ENCODE results near the gene MBTPS1.
"Not testable (repeated sequence)": the region's sequence is repeated elsewhere in the genome, so short reads cannot be mapped to it uniquely, and the experiment has no call there.

MBTPS1 gene

DNA sequence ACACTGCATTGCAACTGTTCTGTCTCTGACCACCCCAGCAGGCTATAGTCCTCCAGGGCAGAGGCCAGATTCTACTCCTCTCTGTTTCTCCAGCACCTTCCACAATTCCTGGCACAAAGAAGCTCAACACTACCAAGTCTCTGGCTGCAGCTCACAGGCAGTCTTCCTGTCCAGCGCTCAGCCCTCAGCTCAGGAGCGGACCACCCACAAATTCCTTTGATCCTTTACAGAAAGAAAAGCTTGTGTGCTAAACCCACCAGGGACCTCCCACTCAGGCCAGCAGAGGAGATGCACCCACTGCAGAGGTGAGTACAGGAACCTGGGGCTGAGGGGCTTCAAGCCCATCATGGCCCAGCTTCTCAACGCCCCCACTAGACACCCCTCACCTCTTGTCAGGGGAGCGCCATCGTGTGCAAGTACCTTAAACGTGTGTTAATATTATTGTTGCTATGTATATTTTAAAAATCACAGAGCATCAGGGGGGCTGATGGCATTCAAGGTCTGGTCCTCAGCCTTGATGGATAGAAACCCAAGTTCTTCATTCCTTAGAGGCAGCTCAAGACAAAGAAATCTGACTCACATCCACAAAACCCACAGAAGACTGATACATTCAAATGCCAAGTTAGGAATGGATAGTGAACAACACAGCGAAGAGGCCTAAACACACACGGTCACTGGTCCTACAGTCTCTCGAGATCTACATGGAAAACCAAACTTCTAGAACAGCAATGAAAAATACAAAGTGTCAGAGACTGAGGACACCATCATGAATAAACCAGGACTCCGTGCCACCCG is 19.8 kb upstream of the MBTPS1 start:
- no peak for DNase-seq

GRCh38 chr16:84132527-84133285 is 16.0 kb upstream of the MBTPS1 start:
- DNase-seq: no peak

- DNase-seq: no peak
These were observed 14.4 kb upstream of the MBTPS1 start for GRCh38 chr16:84131117-84131516.

GRCh38 chr16:84124257-84125073 is 7.7 kb upstream of the MBTPS1 start:
- no peak for DNase-seq

DNA sequence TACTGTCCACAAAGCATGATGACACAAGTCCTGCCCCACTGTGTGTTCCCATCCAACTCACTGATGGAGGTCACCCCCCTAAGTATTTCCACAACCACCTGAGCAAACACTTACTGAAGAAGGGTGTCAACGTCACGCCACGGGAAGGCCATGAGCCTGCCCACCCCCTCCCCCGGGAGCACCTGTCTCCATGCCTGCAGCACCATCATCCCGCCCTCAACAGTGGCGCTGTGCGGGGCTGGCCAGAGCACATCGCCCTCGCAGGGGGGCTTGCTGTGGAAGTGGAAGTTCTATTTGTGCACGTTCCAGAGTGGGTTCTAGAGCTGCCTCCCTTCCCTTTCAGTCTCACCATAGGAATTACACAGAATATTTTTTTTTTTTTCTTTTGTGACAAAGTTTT is 4.3 kb upstream of the MBTPS1 start:
- no peak for DNase-seq

DNA sequence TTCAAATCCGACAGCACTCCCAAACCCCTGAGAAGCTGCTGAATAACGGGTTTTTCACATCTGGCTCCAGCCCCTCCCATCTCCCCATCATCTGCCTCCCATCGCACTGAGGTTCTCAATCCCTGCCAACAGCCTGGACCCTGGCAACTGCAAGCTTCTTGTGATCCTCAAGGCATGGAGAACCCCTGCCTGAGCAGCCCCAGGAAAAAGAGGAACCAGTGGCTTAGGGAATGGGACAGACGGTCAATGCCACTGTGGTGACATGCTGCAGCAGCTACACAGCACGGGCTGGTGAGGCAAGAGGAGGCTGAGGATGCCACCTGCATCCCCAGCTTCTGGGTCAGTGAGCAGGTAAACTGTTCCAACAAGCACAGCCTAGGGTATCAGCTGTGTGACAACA is 3.3 kb upstream of the MBTPS1 start:
- no peak for DNase-seq

- DNase-seq: peak; percentile 51
These were observed 2.6 kb upstream of the MBTPS1 start for GRCh38 chr16:84119368-84119767.

DNA sequence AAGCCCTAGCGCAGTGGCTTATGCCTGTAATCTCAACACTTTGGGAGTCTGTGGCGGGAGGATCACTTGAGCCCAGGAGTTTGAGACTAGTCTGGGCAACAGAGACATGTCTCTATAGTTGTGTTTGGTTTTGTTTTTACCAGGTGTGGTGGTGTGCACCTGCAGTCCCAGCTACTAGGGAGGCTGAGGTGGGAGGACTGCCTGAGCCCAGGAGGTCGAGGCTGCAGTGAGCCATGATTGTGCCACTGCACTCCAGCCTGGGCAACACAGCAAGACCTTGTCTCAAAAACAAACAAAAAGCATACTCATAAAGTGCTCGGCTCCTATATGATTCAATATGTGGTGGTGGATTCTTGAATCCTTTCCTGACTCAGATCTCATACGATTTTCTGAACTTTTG is 1.6 kb upstream of the MBTPS1 start:
- DNase-seq: not testable (repeated sequence)

- DNase-seq: peak; percentile 6
These were observed 727 bp upstream of the MBTPS1 start for GRCh38 chr16:84117494-84117843.

DNA sequence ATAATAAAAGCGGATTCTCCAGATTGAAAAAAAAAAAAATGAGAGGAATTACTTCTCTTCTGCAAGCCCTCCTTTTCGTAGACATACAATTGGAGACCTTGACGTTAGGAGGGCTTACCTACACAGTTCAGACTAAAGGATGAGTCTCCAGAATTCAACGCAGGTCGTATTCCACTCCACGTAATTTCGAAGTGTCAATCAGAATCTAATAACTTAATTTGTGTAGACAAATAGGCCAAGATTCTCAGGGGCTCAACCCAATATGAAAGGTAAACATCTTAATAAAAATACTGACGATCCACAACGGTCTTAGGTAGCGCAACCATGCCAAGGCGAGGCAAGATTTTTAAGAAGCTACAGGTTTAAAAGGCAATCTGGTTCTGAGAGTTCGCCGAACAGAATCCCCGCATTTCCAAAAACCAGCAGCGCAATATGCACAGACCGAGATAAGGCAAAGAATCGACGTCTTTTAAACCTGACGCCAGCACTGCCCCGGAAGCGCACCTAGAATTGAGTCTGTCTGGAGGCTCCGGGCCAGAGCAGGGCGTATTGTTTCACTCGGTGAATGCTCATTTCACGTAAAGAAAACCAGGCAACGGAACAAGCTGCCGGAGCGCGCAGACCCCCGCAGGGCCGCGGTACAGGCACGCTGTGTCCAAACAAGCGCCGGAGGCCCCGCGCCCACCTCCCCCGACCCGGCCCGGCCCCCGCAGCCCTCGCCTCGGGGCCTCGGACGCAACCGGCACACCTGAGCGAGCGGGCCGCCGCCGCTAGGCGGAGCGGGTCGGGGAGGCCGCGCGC is 623 bp downstream of the MBTPS1 start:
- peak; percentile 8 for DNase-seq

DNA sequence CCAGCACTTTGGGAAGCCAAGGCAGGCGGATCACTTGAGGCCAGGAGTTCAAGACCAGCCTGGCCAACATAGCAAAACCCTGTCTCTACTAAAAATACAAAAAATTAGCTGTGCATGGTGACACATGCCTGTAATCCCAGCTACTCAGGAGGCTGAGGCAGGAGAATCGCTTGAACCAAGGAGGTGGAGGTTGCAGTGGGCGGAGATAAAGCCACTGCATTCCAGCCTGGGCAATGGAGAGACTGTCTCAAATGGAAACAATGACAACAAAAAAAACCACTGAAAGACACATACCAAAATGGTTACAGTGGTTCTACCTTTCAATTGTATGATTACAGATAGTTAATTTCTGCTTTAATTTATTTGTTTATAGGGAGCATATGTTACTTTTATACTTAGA is 4.8 kb downstream of the MBTPS1 start:
- not testable (repeated sequence) for DNase-seq

GRCh38 chr16:84111525-84111924 is 5.2 kb downstream of the MBTPS1 start:
- no peak for DNase-seq

DNA sequence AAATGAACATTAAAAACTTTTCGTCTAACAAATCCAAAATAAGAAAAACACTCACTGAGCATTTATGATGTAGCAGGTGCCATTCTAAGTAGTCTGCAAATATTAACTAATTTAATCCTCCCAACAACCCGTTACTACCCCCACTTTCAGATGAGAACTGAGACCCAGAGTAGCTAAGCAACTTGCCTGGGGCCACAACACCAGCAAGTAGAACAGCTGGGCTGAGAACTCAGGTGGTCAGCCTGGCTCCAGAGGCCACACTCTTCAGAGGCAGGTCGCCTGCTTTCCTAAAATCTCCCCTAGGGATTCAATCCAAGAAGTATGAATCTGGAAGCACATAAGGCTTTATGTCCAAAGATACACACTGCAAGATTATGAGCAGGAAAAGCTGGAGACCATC is 6.2 kb downstream of the MBTPS1 start:
- no peak for DNase-seq

DNA sequence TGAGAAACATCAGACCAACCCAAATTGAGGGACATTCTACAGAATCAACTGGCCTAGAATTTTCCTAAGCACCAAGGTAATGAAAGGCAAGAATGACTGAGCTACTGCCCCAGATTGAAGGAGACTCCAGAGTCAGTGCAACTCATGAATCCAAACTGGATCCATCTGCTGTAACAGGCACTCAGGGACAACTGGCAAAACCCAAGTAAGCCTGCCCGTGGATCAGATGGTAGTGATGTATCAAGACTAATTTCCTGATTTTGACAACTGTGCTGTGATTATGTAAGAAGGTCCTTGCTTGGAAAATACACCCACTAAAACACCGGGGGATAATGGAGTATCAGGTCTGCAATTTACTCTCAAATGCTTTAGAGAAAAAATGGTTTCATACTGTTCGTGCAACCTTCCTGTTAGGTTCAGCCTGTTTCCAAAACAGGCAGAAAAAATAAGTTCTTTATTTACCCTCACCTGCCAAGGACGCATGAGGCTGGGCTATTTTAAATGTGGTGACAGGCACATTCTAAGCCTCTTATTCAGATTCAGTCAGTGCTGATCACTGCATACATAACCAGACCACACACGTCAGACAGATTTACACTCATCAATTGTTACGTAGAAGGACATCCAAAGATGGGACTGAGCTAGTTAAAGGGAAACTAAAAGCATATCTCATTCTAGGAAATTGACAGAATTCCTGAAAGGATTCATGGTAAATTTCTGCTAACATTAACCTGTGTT is 7.0 kb downstream of the MBTPS1 start:
- DNase-seq: no peak

DNA sequence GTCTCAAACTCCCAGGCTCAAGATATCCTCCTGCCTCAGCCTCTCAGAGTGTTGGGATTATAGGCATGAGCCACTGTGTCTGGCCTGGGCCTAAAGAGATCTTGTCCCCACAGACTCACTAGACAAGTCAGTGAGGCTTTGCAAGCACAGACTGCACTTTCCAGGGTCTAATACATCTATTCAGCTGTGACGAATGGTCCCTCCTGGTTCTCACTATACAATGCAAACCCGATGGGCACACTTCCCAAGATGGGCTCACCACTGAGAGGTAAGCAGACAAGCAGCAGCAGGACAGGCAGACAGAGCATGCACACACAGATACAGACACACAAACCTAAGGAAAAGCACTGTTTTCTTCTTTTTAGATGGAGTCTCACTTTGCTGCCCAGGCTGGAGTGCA is 8.8 kb downstream of the MBTPS1 start:
- no peak for DNase-seq

DNA sequence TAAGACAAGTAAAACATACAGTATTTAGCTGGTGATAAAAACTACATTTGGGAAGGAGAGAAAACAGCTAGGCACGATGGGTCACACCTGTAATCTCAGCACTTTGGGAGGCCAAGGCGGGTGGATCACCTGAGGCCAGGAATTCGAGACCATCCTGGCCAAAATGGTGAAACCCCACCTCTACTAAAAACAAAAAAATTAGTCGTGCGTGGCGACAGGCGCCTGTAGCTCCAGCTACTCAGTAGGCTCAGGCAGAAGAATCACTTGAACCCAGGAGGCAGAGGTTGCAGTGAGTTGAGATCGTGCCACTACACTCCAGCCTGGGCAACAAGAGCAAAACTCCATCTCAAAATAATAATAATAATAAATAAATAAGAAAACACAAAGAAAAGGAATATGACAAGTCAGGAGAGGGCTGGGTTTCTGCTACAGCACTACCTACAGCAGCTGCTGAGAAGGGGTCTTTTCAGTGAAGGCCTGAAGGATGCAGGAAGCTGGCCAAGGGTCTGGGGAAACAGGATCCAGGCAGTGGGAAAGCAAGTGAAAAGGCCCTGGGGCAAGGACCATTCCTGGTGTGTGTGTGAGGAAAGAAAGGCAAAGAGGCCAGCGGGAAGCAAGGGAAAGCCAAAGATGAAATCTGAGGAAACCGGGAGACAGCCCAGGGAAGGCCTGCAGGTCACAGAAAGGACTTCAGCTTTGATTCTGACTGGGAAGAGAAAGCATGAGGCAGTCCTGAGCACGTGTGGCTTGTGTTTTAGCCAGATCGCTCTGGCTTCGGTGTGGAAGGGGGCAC is 10.6 kb downstream of the MBTPS1 start:
- no peak for DNase-seq

DNA sequence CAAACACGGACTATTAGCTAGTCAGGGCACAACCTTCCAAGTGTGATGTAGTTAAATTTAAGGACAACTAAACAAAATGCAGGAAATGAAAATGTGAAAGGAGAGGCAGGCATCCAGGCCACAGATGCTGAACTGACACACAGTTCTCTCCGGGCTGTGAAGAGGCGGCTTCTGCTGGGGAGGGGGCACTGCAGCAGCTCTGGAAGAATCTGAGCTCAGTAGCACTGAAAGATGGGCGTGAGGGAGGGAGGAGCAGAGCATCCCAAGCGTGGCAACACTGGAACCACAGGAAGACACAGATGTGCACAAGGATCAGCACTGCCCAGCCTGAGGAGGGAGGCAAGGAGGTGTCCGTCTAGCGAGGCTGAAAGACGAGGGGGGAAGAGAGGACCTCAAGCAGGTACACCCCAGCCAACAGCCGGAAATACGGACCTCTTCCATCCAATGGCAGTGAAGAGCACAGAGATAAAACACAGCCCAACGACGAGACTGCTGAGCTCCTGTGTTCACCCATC is 11.4 kb downstream of the MBTPS1 start:
- DNase-seq: no peak

DNA sequence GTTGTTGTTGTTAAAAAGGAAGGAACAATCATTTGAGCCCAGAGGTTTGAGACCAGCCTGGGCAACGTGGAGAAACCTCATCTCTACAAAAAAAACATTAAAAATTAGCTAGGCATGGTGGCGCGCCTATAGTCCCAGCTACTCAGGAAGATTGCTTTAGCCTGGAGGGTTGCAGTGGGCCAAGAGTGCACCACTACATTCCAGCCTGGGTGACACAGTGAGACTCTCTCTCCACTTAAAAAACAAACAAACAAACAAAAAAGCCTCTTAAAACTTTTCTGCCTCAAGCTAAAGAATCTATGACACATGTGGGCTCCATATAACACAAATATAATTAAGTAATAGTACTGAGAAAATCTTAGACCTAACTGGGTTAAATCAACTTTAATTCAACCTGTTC is 12.5 kb downstream of the MBTPS1 start:
- DNase-seq: no peak

DNA sequence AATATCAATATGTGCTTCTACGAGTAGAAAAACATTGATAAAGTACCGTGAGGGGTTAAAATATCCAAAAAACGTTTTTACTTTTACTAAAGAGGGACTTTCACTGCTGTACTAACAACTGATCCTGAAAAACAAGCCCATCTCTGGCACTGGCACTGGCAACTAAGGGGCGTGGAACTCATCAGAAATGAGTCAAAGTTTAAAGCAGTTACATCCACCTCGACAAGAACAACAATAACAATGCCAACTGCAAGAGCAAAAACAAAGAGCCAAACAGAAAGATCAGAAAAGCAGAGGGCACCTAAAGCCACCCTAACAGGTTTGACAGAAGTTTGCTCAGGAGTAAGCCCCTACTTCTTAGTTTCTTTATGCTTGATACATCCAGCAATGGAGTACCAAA is 13.1 kb downstream of the MBTPS1 start:
- no peak for DNase-seq

DNA sequence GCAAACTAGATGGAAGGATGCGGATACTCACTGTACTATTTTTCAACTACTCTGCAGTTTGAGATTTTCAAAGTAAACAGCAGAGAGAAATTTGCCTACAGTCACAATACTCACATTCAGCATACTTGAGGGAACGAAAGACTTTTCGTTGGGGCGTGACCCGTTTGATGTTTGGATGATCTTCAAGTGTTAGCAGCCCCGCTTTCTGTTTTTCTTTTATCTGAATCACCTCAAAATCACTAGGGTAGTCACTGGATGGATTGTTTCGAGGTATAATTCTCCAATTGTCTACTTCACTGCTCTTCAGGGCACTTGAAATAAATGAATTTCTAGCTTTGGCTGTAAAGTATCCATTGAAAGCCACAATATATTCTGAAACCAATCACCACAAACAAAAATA is 17.8 kb downstream of the MBTPS1 start:
- DNase-seq: peak; percentile 17

GRCh38 chr16:84096447-84097005 is 20.2 kb downstream of the MBTPS1 start:
- DNase-seq: no peak

Measured in DMS79 treated with DMSO at 0.1 percent for 48 hours (cell line).